Panc1 (cell line): ENCODE data around the gene MSI2. TPM values are rescaled to one million over a fixed set of nuclear protein-coding genes. Genes with fewer than 3 reads are reported as not detected.

ENCODE experiments used
- ATAC-seq: fragments of 200-7000 bp; cut with Tn5 transposase; 2 replicates; pipeline ENCODE4 v1.9.1; 2020; ENCODE audit warnings: mild to moderate bottlenecking, moderate library complexity
- BruUV-seq: library from RNA; stranded (reverse); fragments of 400-500 nt; replicated peaks from 2 replicates; lab custom pipeline; 2021; lab: Mats Ljungman, UMichigan
- CTCF ChIA-PET: fragments of 300-600 bp; sonication (Branson Sonifier 250); formaldehyde crosslinking; loops from one replicate; lab custom pipeline; 2022; ENCODE audit warnings: antibody characterized with exemption; lab: Charles Lee
- POLR2A ChIA-PET: fragments of 300-600 bp; sonication (Branson Sonifier 250); formaldehyde crosslinking; loops from one replicate; lab custom pipeline; 2022; ENCODE audit warnings: antibody characterized with exemption; lab: Charles Lee
- DNase-seq: peaks from one replicate; pipeline ENCODE4 v3.0.0-alpha.2; 2010; ENCODE audit warnings: low read depth, low spot score
- H3K27ac ChIP-seq: 2 replicates; pipeline ENCODE4 v1.5.1; 2011; ENCODE audit warnings: mild to moderate bottlenecking, low read length, inconsistent platforms
- H3K27me3 ChIP-seq: fragments of 200-500 bp; sonication (Bioruptor generic); 2 replicates; pipeline ENCODE4 v1.6.0; 2014; ENCODE audit warnings: low read length, inconsistent platforms; ENCODE audit not compliant: control insufficient read depth, insufficient read depth
- H3K36me3 ChIP-seq: fragments of 200-500 bp; sonication (Bioruptor generic); 2 replicates; pipeline ENCODE4 v1.5.1; 2014; ENCODE audit warnings: inconsistent platforms, mild to moderate bottlenecking, low read length, moderate library complexity; ENCODE audit not compliant: control insufficient read depth, insufficient read depth
- H3K4me1 ChIP-seq: 2 replicates; pipeline ENCODE4 v1.5.1; 2011; ENCODE audit warnings: inconsistent platforms, mild to moderate bottlenecking, low read length, moderate library complexity; ENCODE audit not compliant: control insufficient read depth, insufficient read depth
- H3K4me3 ChIP-seq, 2 experiments: 2 replicates each; pipeline ENCODE4 v1.5.1; 2011 to 2012; ENCODE audit warnings: low read depth in 2 of 2, low read length in 2 of 2, mild to moderate bottlenecking in 2 of 2, inconsistent platforms in 1 of 2, moderate library complexity in 1 of 2
- H3K9me3 ChIP-seq: fragments of 200-500 bp; sonication (Bioruptor generic); 2 replicates; pipeline ENCODE4 v1.5.1; 2014; ENCODE audit warnings: low read depth, mild to moderate bottlenecking, inconsistent platforms, low read length, moderate library complexity; ENCODE audit not compliant: control insufficient read depth, insufficient read depth
- CTCF ChIP-seq: fragments of 450-650 bp; IDR thresholded peaks from 2 replicates; pipeline ENCODE4 v1.5.1; 2017; ENCODE audit warnings: mild to moderate bottlenecking
- POLR2AphosphoS5 ChIP-seq: IDR thresholded peaks from 2 replicates; pipeline ENCODE4 v1.6.1; 2012; ENCODE audit warnings: mild to moderate bottlenecking, low read depth, low read length, moderate library complexity
- REST ChIP-seq, 2 experiments: IDR thresholded peaks; 2 replicates each; pipeline ENCODE4 v1.6.1; 2011 to 2012; ENCODE audit warnings: low read depth in 2 of 2, control low read depth in 1 of 2, low read length in 1 of 2, mild to moderate bottlenecking in 1 of 2, moderate library complexity in 1 of 2; ENCODE audit not compliant: insufficient read depth in 1 of 2
- SIN3A ChIP-seq: IDR thresholded peaks from 2 replicates; pipeline ENCODE4 v1.6.1; 2012; ENCODE audit warnings: low read depth, mild to moderate bottlenecking, low read length, moderate library complexity, borderline replicate concordance; ENCODE audit not compliant: insufficient read depth
- TCF7L2 ChIP-seq: IDR thresholded peaks from 2 replicates; pipeline ENCODE4 v1.6.1; 2011; ENCODE audit warnings: mild to moderate bottlenecking, low read depth, low read length, inconsistent platforms
- in situ Hi-C: cut with HindIII; loops from 2 replicates; pipeline ENCODE4 v1.10.0; 2016; ENCODE audit warnings: low sequenced_read_pairs, low pct_unique_long_range_greater_than_20kb
- intact Hi-C: fragments of 100-400 bp; cut with micrococcal nuclease; formaldehyde crosslinking; loops from one replicate; pipeline ENCODE4 v1.10.0; 2022; ENCODE audit not compliant: unreplicated experiment
- total RNA-seq: library from RNA; stranded (reverse); gene quantifications from one replicate; pipeline ENCODE4 v1.2.1, GENCODE V29; 2021; ENCODE audit not compliant: unreplicated experiment

MSI2 gene
- total RNA-seq, 1 experiment from 2014 or later = 38.5 TPM

GRCh38 chr17:57585341-57586195 is 329.2 kb downstream of the MSI2 start:
- CTCF ChIA-PET = interaction anchor here (0.6 kb wide), 1 partner anchor 262 kb away, joined by 3 read pairs; no protein-coding TSS in a partner anchor
- Histone ChIP-seq H3K36me3 (no peaks in the 10 kb centered on the region), H3K4me3 (no peak overlapping the region), H3K9me3 (no peaks in the 10 kb centered on the region), H3K27ac (no peak overlapping the region), H3K27me3 (no peaks in the 10 kb centered on the region), H3K4me1 (no peaks in the 10 kb centered on the region)
- no TSS peak for BruUV-seq
- POLR2A ChIA-PET = no interaction called here
- ATAC-seq = 0 out of 2 replicates have a peak, but pooled peaks have one; percentile 38
- DNase-seq = no peak
- in situ Hi-C loops = no loop called here
- intact Hi-C loops = no loop called here
- no peak for TF ChIP-seq SIN3A
- no peak for TF ChIP-seq POLR2AphosphoS5
- no peak for TF ChIP-seq TCF7L2
- no peak for TF ChIP-seq REST (IDR thresholded peaks at IDR 0.05; ENCODE audit: insufficient read depth in 1 of 2, low read depth in 2 of 2, low read length in 1 of 2)
- TF ChIP-seq CTCF = no peak

GRCh38 chr17:57586196-57586740 is 329.9 kb downstream of the MSI2 start:
- POLR2A ChIA-PET = no interaction called here
- Histone ChIP-seq H3K27ac (no peak overlapping the region), H3K36me3 (no peaks in the 10 kb centered on the region), H3K4me3 (no peak overlapping the region), H3K4me1 (no peaks in the 10 kb centered on the region), H3K27me3 (no peaks in the 10 kb centered on the region), H3K9me3 (no peaks in the 10 kb centered on the region)
- no peak for DNase-seq
- intact Hi-C loops = no loop called here
- no peak for TF ChIP-seq CTCF
- no peak for TF ChIP-seq SIN3A
- TF ChIP-seq POLR2AphosphoS5 = no peak
- no peak for TF ChIP-seq REST (IDR thresholded peaks at IDR 0.05; ENCODE audit: insufficient read depth in 1 of 2, low read depth in 2 of 2, low read length in 1 of 2)
- TF ChIP-seq TCF7L2 = no peak
- BruUV-seq = no TSS peak
- in situ Hi-C loops = no loop called here
- no peak for ATAC-seq
- CTCF ChIA-PET = interaction anchor here (0.5 to 0.6 kb wide), 2 partner anchors 207 to 262 kb away, joined by 3 read pairs; no protein-coding TSS in a partner anchor
